ENCODE results near the gene FAM200B.

FAM200B gene

DNA sequence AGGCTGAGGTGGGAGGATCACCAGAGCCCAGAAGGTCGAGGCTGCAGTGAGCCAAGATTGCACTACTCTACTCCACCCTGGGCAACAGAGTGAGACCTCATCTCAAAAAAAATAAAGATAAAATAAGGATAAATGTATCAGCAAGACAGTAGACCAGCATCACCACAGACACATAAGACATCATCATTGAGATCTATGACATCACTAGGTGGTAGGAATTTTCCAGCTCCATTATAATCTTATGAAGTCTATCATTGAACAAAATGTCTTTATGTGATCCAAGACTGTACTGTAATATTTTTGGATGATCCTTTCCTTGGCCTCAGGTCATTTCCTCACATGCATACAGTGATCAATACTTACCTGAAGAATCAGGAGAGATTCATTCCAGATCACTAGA lies 8.3 kb upstream of the FAM200B start:
- Histone ChIP-seq H3K27me3 (ENCODE audit: control insufficient read depth, insufficient read depth, low read length) (no peaks in the 10 kb centered on the region), H3K9me3 (ENCODE audit: control insufficient read depth, low read length) (no peaks in the 10 kb centered on the region)

DNA sequence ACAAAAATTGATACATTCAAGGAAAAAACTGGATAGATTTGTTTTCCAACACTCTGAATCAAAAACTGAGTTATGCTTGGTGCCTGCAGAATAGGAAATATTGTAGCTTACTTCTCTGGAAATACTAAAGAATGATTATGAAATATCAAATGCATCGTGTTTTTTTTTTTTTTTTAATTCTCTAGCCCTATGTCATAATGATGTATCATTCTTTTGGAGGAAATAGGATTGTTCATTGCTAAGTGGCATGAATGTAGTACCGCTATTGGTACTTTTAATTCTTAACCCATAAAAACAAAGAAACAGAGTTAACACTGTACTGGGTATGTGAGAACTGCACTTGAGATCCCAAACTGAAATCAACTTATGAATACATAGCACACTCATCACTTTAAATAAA lies 7.6 kb upstream of the FAM200B start:
- no peak overlapping the region for H3K9ac ChIP-seq (ENCODE audit: low read length)
- H3K27me3 ChIP-seq (ENCODE audit: control insufficient read depth, insufficient read depth, low read length), result no peaks in the 10 kb centered on the region
- H3K4me1 ChIP-seq (ENCODE audit: control insufficient read depth, insufficient read depth, low read length), result peaks cover 7% of the 10 kb centered on the region
- H3K9me3 ChIP-seq (ENCODE audit: control insufficient read depth, low read length), result no peaks in the 10 kb centered on the region
- no peaks in the 10 kb centered on the region for H3K36me3 ChIP-seq (ENCODE audit: control insufficient read depth, insufficient read depth, low read length)
- no peak overlapping the region for H3K4me3 ChIP-seq (ENCODE audit: low read length)

More for the DNA sequence above, 8.3 kb upstream of the FAM200B start:
- H3K36me3 ChIP-seq (ENCODE audit: control insufficient read depth, insufficient read depth, low read length), result no peaks in the 10 kb centered on the region
- H3K4me1 ChIP-seq (ENCODE audit: control insufficient read depth, insufficient read depth, low read length), result peaks cover 7% of the 10 kb centered on the region
- H3K4me3 ChIP-seq (ENCODE audit: low read length), result no peak overlapping the region
- no peak overlapping the region for H3K9ac ChIP-seq (ENCODE audit: low read length)

- peaks cover 9% of the 10 kb centered on the region for H3K4me1 ChIP-seq (ENCODE audit: control insufficient read depth, insufficient read depth, low read length)
- no peak overlapping the region for H3K4me3 ChIP-seq (ENCODE audit: low read length)
- no peaks in the 10 kb centered on the region for H3K36me3 ChIP-seq (ENCODE audit: control insufficient read depth, insufficient read depth, low read length)
- no peaks in the 10 kb centered on the region for H3K27me3 ChIP-seq (ENCODE audit: control insufficient read depth, insufficient read depth, low read length)
- no peak overlapping the region for H3K9ac ChIP-seq (ENCODE audit: low read length)
- H3K9me3 ChIP-seq (ENCODE audit: control insufficient read depth, low read length), result no peaks in the 10 kb centered on the region
Measured at GRCh38 chr4:15674926-15675325, 6.7 kb upstream of the FAM200B start.

DNA sequence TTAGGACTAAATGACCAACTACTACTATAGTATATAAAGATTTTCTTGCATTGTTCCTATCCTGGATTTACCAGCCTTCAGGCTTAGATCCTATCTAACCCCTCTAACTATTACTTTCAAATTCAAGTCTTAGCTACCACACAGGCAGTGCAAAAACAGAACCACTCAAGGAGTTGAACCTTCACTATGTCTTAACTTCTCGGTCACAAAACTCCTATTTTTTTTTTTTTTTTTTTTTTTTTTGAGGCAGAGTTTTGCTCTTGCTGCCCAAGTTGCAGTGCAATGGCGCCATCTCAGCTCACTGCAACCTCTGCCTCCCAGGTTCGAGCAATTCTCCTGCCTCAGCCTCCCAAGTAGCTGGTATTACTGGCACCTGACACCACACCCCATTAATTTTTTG lies 6.3 kb upstream of the FAM200B start:
- Histone ChIP-seq H3K27me3 (ENCODE audit: control insufficient read depth, insufficient read depth, low read length) (no peaks in the 10 kb centered on the region), H3K9me3 (ENCODE audit: control insufficient read depth, low read length) (no peaks in the 10 kb centered on the region), H3K36me3 (ENCODE audit: control insufficient read depth, insufficient read depth, low read length) (no peaks in the 10 kb centered on the region), H3K9ac (ENCODE audit: low read length) (no peak overlapping the region), H3K4me3 (ENCODE audit: low read length) (no peak overlapping the region), H3K4me1 (ENCODE audit: control insufficient read depth, insufficient read depth, low read length) (peaks cover 11% of the 10 kb centered on the region)

DNA sequence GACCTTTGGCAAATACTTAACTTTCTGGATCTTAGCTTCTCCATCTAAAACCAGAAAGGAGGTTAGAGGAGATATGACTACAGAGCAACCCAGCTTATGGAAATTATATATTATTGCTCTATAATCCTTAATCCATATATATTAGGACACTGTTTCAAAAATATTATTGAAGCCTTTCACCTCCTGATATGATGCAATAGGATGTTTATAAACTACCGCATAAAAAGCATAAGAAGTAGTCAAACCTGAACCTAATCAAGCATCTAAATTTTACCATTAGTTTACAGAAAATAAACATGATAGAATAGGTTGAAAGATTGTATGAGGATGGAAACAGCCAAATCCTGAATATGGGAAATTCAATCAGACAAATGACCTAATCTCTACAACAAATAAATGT lies 5.6 kb upstream of the FAM200B start:
- Histone ChIP-seq H3K9ac (ENCODE audit: low read length) (no peak overlapping the region), H3K36me3 (ENCODE audit: control insufficient read depth, insufficient read depth, low read length) (no peaks in the 10 kb centered on the region), H3K4me1 (ENCODE audit: control insufficient read depth, insufficient read depth, low read length) (peaks cover 11% of the 10 kb centered on the region)

GRCh38 chr4:15676899-15677298 lies 4.7 kb upstream of the FAM200B start:
- H3K4me1 ChIP-seq (ENCODE audit: control insufficient read depth, insufficient read depth, low read length), result peaks cover 11% of the 10 kb centered on the region

More for the DNA sequence above, 5.6 kb upstream of the FAM200B start:
- Histone ChIP-seq H3K4me3 (ENCODE audit: low read length) (no peak overlapping the region), H3K9me3 (ENCODE audit: control insufficient read depth, low read length) (no peaks in the 10 kb centered on the region), H3K27me3 (ENCODE audit: control insufficient read depth, insufficient read depth, low read length) (no peaks in the 10 kb centered on the region)

DNA sequence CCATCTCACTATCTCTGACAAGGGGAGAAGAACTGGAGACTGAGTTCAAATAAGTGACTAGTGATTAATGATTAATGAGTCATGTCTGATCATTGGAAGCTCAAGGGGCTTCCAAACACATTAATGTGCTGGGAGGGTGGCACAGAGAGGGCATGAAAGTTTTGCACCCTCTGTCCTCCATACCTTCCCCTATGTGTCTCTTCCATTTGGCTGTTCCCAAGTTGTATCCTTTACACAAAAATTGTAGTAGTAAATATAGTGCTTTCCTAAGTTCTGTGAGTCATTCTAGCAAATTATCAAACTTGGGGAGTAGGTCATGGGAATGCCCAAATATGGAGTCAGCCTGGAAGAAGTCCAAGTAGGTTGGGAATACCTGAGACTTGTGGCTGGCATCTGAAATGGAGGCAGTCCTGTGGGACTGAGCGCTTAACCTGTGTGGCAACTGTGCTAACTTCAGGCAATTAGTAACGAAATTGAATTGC lies 4.1 kb upstream of the FAM200B start:
- H3K4me3 ChIP-seq (ENCODE audit: low read length), result no peak overlapping the region
- no peaks in the 10 kb centered on the region for H3K36me3 ChIP-seq (ENCODE audit: control insufficient read depth, insufficient read depth, low read length)
- H3K27me3 ChIP-seq (ENCODE audit: control insufficient read depth, insufficient read depth, low read length), result no peaks in the 10 kb centered on the region
- no peaks in the 10 kb centered on the region for H3K9me3 ChIP-seq (ENCODE audit: control insufficient read depth, low read length)
- peaks cover 11% of the 10 kb centered on the region for H3K4me1 ChIP-seq (ENCODE audit: control insufficient read depth, insufficient read depth, low read length)
- no peak overlapping the region for H3K9ac ChIP-seq (ENCODE audit: low read length)

More at GRCh38 chr4:15676899-15677298, 4.7 kb upstream of the FAM200B start:
- no peaks in the 10 kb centered on the region for H3K9me3 ChIP-seq (ENCODE audit: control insufficient read depth, low read length)
- H3K9ac ChIP-seq (ENCODE audit: low read length), result no peak overlapping the region
- no peaks in the 10 kb centered on the region for H3K27me3 ChIP-seq (ENCODE audit: control insufficient read depth, insufficient read depth, low read length)
- H3K4me3 ChIP-seq (ENCODE audit: low read length), result no peak overlapping the region
- H3K36me3 ChIP-seq (ENCODE audit: control insufficient read depth, insufficient read depth, low read length), result no peaks in the 10 kb centered on the region

DNA sequence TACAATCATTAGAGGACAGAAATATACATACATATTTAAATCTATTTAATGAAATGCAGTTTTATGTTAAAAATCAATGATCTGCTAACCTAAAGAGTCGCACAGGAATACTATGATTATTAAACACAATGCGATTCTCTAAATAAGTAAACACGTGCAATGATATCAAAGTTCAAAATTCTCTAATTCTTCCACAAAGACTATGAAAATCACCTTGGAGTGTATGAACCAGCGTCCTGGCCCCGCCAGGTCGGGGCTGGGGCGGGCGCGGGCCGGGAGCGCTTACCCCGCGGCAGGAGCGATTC lies 608 bp upstream of the FAM200B start:
- Histone ChIP-seq H3K4me3 (ENCODE audit: low read length) (peak overlapping the region; percentile 99), H3K9ac (ENCODE audit: low read length) (peak overlapping the region; percentile 99), H3K36me3 (ENCODE audit: control insufficient read depth, insufficient read depth, low read length) (no peaks in the 10 kb centered on the region), H3K4me1 (ENCODE audit: control insufficient read depth, insufficient read depth, low read length) (peaks cover 11% of the 10 kb centered on the region), H3K9me3 (ENCODE audit: control insufficient read depth, low read length) (no peaks in the 10 kb centered on the region), H3K27me3 (ENCODE audit: control insufficient read depth, insufficient read depth, low read length) (no peaks in the 10 kb centered on the region)

- Histone ChIP-seq H3K4me3 (ENCODE audit: low read length) (peak overlapping the region; percentile 99), H3K4me1 (ENCODE audit: control insufficient read depth, insufficient read depth, low read length) (peaks cover 6% of the 10 kb centered on the region), H3K36me3 (ENCODE audit: control insufficient read depth, insufficient read depth, low read length) (no peaks in the 10 kb centered on the region), H3K9ac (ENCODE audit: low read length) (peak overlapping the region; percentile 99), H3K9me3 (ENCODE audit: control insufficient read depth, low read length) (no peaks in the 10 kb centered on the region), H3K27me3 (ENCODE audit: control insufficient read depth, insufficient read depth, low read length) (no peaks in the 10 kb centered on the region)
Measured at GRCh38 chr4:15682242-15683142, 865 bp downstream of the FAM200B start.

GRCh38 chr4:15683143-15683495 lies 1.5 kb downstream of the FAM200B start:
- no peak overlapping the region for H3K4me3 ChIP-seq (ENCODE audit: low read length)
- peaks cover 4% of the 10 kb centered on the region for H3K4me1 ChIP-seq (ENCODE audit: control insufficient read depth, insufficient read depth, low read length)
- H3K36me3 ChIP-seq (ENCODE audit: control insufficient read depth, insufficient read depth, low read length), result no peaks in the 10 kb centered on the region
- H3K9ac ChIP-seq (ENCODE audit: low read length), result no peak overlapping the region
- no peaks in the 10 kb centered on the region for H3K9me3 ChIP-seq (ENCODE audit: control insufficient read depth, low read length)
- no peaks in the 10 kb centered on the region for H3K27me3 ChIP-seq (ENCODE audit: control insufficient read depth, insufficient read depth, low read length)

DNA sequence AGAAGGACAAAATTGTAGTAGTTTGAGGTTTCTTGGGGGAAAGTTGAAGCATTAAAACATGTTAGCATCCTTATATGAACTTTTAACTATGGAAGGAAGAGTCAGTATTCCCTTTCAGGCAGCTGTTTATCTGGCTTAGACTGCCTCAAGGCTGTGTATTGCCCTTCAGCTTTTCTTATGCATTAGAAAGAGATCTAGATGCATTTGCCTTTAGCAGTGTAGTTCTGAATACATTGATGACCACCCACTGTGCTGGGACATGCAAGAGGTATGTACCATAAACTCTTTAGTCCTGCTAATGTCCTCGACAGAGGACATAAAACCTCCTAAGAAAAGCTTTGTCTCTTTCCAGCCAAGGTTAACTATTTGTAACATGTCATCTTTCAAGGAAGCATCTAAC lies 2.9 kb downstream of the FAM200B start:
- H3K9me3 ChIP-seq (ENCODE audit: control insufficient read depth, low read length), result no peaks in the 10 kb centered on the region
- peaks cover 4% of the 10 kb centered on the region for H3K4me1 ChIP-seq (ENCODE audit: control insufficient read depth, insufficient read depth, low read length)
- H3K4me3 ChIP-seq (ENCODE audit: low read length), result no peak overlapping the region
- no peak overlapping the region for H3K9ac ChIP-seq (ENCODE audit: low read length)
- H3K36me3 ChIP-seq (ENCODE audit: control insufficient read depth, insufficient read depth, low read length), result no peaks in the 10 kb centered on the region
- H3K27me3 ChIP-seq (ENCODE audit: control insufficient read depth, insufficient read depth, low read length), result no peaks in the 10 kb centered on the region

DNA sequence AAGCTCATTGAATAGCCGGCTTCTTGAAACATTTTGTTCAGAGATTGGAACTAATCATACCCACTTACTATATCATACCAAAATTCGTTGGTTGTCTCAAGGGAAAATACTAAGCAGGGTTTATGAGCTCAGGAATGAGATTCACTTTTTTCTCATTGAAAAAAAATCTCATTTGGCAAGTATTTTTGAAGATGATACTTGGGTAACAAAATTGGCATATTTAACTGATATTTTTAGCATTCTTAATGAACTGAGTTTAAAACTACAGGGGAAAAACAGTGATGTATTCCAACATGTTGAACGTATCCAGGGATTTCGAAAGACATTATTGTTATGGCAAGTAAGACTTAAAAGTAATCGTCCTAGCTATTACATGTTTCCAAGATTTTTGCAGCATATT lies 6.4 kb downstream of the FAM200B start:
- Histone ChIP-seq H3K9ac (ENCODE audit: low read length) (no peak overlapping the region), H3K9me3 (ENCODE audit: control insufficient read depth, low read length) (no peaks in the 10 kb centered on the region), H3K36me3 (ENCODE audit: control insufficient read depth, insufficient read depth, low read length) (no peaks in the 10 kb centered on the region), H3K4me3 (ENCODE audit: low read length) (no peak overlapping the region), H3K4me1 (ENCODE audit: control insufficient read depth, insufficient read depth, low read length) (no peaks in the 10 kb centered on the region), H3K27me3 (ENCODE audit: control insufficient read depth, insufficient read depth, low read length) (no peaks in the 10 kb centered on the region)
